AG04450 (cell line): ENCODE data around the gene MLX. TPM values are rescaled to one million over a fixed set of nuclear protein-coding genes. Genes with fewer than 3 reads are reported as not detected.

ENCODE experiments used
- CTCF ChIA-PET: fragments of 300-600, 350-600 bp; formaldehyde crosslinking; extraction: SDS; loops from one replicate; lab custom pipeline; 2022; ENCODE audit warnings: antibody characterized with exemption, inconsistent platforms; lab: Charles Lee
- POLR2A ChIA-PET: fragments of 350-600 bp; formaldehyde crosslinking; extraction: SDS; loops from one replicate; lab custom pipeline; 2021; ENCODE audit warnings: antibody characterized with exemption, inconsistent platforms; lab: Yijun Ruan, JAX
- DNase-seq: peaks from one replicate; pipeline ENCODE4 v3.0.0-alpha.2; 2011; ENCODE audit warnings: low read depth, low spot score
- H3K27ac ChIP-seq: one replicate; pipeline ENCODE4 v1.5.1; 2012; ENCODE audit warnings: low read depth, low read length, control low read depth
- H3K27me3 ChIP-seq: one replicate; pipeline ENCODE4 v1.6.0; 2012; ENCODE audit warnings: low read length; ENCODE audit not compliant: control insufficient read depth, insufficient read depth
- H3K4me3 ChIP-seq: 2 replicates; pipeline ENCODE4 v1.5.1; 2011; ENCODE audit warnings: mild to moderate bottlenecking, low read depth, low read length, control low read depth
- H3K9me3 ChIP-seq: 2 replicates; pipeline ENCODE4 v1.5.1; 2012; ENCODE audit warnings: low read length; ENCODE audit not compliant: control insufficient read depth, insufficient read depth
- polyA plus RNA-seq: library from polyadenylated mRNA; depleted of rRNA; stranded (reverse); fragments of >200 nt; gene quantifications from 2 replicates; pipeline ENCODE4 v1.2.3, GENCODE V29; 2011
- TF ChIP-seq, protein P1 (sequence below): IDR thresholded peaks from 2 replicates; pipeline ENCODE4 v1.5.1; 2011; ENCODE audit warnings: low read depth, low read length, control low read depth, inconsistent platforms

Gene MLX
- polyA plus RNA-seq, 1 experiment: 35.4 TPM

DNA sequence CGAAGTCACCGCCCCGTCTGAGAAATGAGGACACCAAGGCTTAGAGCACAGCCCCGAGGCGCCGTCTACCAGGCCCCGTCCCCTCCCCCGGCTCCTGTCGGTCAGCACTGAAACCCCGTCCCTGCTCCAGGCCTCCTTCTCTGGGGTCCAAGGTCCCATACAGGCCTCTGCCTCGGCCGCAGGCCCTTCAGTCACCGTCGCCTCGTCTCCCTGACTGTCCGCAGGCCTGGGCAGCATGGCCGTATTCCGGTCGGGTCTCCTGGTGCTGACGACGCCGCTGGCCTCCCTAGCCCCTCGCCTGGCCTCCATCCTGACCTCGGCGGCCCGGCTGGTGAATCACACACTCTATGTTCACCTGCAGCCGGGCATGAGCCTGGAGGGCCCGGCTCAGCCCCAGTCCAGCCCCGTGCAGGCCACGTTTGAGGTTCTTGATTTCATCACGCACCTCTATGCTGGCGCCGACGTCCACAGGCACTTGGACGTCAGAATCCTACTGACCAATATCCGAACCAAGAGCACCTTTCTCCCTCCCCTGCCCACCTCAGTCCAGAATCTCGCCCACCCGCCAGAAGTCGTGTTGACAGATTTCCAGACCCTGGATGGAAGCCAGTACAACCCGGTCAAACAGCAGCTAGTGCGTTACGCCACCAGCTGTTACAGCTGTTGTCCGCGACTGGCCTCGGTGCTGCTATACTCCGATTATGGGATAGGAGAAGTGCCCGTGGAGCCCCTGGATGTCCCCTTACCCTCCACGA lies 4.3 kb upstream of the MLX start:
- peak overlapping the region; percentile 94 for H3K4me3 ChIP-seq
- DNase-seq: no peak
- H3K27me3 ChIP-seq: no peaks in the 10 kb centered on the region
- H3K27ac ChIP-seq: peak overlapping the region; percentile 88
- CTCF ChIA-PET: interaction anchor here (0.7 to 1.1 kb wide), 2 partner anchors 15 to 16 kb away, joined by 3 to 4 read pairs; partner anchors contain the start of gene PSMC3IP
- POLR2A ChIA-PET: interaction anchor here (0.7 to 0.9 kb wide), 2 partner anchors 15 to 651 kb away, joined by 3 read pairs; partner anchors contain the start of gene PSMC3IP
- TF ChIP-seq, protein P1, sequence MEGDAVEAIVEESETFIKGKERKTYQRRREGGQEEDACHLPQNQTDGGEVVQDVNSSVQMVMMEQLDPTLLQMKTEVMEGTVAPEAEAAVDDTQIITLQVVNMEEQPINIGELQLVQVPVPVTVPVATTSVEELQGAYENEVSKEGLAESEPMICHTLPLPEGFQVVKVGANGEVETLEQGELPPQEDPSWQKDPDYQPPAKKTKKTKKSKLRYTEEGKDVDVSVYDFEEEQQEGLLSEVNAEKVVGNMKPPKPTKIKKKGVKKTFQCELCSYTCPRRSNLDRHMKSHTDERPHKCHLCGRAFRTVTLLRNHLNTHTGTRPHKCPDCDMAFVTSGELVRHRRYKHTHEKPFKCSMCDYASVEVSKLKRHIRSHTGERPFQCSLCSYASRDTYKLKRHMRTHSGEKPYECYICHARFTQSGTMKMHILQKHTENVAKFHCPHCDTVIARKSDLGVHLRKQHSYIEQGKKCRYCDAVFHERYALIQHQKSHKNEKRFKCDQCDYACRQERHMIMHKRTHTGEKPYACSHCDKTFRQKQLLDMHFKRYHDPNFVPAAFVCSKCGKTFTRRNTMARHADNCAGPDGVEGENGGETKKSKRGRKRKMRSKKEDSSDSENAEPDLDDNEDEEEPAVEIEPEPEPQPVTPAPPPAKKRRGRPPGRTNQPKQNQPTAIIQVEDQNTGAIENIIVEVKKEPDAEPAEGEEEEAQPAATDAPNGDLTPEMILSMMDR: no peak
- H3K9me3 ChIP-seq: peaks cover 5% of the 10 kb centered on the region; the same call in 1 of the 2 replicates

DNA sequence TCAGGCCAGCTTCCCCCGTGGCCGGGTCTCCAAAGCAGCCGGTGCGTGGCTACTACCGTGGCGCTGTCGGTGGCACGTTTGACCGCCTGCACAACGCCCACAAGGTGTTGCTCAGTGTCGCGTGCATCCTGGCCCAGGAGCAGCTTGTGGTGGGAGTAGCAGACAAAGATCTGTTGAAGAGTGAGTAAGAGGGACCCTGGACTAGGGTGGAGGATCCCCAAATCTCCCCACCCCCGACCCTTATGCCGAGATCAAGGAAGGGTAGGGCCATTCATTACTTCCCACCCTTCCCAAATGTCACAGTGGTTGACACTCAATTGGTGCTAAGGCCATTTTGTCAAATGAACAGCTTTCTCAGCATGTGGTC lies 3.8 kb upstream of the MLX start:
- peak overlapping the region; percentile 94 for H3K4me3 ChIP-seq
- DNase-seq: no peak
- TF ChIP-seq, protein P1: no peak
- ChIA-PET CTCF (interaction anchor here (0.5 to 1.1 kb wide), 3 partner anchors 15 to 601 kb away, joined by 4 to 5 read pairs (median 4); partner anchors contain the start of gene PSMC3IP), POLR2A (interaction anchor here (0.7 to 0.9 kb wide), 3 partner anchors 14 to 651 kb away, joined by 3 read pairs; partner anchors contain the start of gene PSMC3IP)
- H3K27ac ChIP-seq: peak overlapping the region; percentile 88
- H3K27me3 ChIP-seq: no peaks in the 10 kb centered on the region
- peaks cover 5% of the 10 kb centered on the region; the same call in 1 of the 2 replicates for H3K9me3 ChIP-seq

DNA sequence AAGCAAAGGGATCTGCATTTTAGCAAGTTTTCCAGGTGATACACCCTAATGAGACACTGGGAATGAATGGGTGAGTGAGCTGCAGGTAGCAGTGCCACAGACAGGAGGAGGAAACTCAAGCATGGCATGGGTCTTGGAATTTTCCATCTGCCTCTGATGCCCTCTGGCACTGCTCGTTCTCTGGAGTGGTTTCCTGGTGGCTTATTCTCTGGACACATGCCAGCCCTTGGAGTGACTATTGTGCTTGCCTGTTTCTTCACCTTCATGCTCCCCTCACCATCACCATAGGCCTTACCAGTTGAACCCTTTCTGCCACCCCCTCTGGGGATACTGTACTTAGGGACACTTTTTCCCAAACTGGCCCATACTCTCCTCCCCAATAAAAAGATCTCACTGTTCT lies 3.4 kb upstream of the MLX start:
- Histone ChIP-seq H3K9me3 (peaks cover 5% of the 10 kb centered on the region; the same call in 1 of the 2 replicates), H3K27me3 (no peaks in the 10 kb centered on the region), H3K27ac (no peak overlapping the region), H3K4me3 (peak overlapping the region; percentile 94)
- DNase-seq: no peak
- TF ChIP-seq, protein P1: no peak
- ChIA-PET POLR2A (interaction anchor here (0.7 to 1.2 kb wide), 2 partner anchors 46 to 293 kb away, joined by 3 read pairs; partner anchors contain the start of genes RETREG3 and TUBG1), CTCF (interaction anchor here (0.5 to 1.1 kb wide), 3 partner anchors 14 to 601 kb away, joined by 4 to 5 read pairs (median 4); partner anchors contain the start of gene PSMC3IP)

DNA sequence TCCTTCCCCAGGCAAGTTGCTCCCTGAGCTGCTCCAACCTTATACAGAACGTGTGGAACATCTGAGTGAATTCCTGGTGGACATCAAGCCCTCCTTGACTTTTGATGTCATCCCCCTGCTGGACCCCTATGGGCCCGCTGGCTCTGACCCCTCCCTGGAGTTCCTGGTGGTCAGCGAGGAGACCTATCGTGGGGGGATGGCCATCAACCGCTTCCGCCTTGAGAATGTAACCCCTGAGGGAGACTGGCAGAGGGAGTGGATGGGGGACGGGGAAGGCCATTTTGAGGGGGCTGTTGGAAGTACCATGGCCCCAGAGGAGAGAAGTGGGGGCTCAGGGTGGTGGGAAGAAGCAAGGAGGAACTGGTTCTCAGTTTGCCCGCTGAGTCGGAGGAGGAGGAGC lies 3.0 kb upstream of the MLX start:
- POLR2A ChIA-PET: interaction anchor here (0.7 to 1.2 kb wide), 2 partner anchors 46 to 293 kb away, joined by 3 read pairs; partner anchors contain the start of genes RETREG3 and TUBG1
- DNase-seq: no peak

More for the DNA sequence above, 3.0 kb upstream of the MLX start:
- Histone ChIP-seq H3K27me3 (no peaks in the 10 kb centered on the region), H3K27ac (no peak overlapping the region), H3K9me3 (peaks cover 5% of the 10 kb centered on the region; the same call in 1 of the 2 replicates), H3K4me3 (no peak overlapping the region)
- CTCF ChIA-PET: interaction anchor here (0.6 kb wide), 2 partner anchors 14 to 46 kb away, joined by 4 to 5 read pairs; no protein-coding TSS in a partner anchor
- TF ChIP-seq, protein P1: no peak
